Measurements from ENCODE around the gene TBC1D4. TPM values are rescaled to one million over a fixed set of nuclear protein-coding genes. Genes with fewer than 3 reads are reported as not detected.

TBC1D4 gene
- total and polyA plus RNA-seq, 9 of the 15 experiments (the other 6 are each of a cell fraction or from before 2014, with no cell fraction given): 2.8 to 12.3 (median 7.0) TPM

DNA sequence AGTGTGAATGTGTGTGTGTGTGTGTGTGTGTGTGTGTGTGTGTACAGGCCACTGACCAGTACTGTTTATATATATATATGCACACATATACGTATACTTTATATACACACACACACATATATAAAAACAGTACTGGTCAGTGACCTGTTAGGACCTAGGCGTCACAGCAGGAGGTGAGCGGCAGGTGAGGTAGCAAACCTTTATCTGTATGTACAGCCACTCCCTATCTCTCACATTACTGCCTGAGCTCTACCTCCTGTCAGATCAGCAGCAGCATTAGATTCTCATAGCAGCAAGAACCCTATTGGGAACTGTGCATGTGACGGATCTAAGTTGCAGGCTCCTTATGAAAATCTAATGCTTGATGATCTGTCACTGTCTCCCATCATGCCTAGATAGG lies 34.5 kb downstream of the TBC1D4 start:
- intact Hi-C loops (cut with micrococcal nuclease): no loop called here
- 39% methylated on average over 4 of the region's 4 CpGs for WGBS (ENCODE audit: insufficient coverage, low coverage, missing lambda C conversion rate)

DNA sequence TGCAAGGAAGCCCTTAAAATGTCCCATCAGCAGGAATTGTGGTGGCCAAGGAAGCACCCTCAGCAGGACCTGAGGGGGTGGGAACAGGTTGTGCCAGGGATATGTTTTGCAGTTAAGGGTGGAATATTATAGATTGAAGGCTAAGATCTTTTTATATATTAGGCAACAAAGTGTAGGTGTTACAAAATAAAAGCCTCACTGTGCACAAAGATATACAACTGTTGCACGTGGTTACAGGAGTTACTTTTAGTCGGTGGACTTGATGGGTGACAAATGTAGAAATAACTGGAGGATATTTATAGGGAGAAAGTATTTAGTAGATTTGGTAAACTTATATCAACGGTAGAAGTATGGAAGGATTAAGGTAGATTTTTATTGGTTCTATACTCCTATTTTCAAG lies 35.1 kb downstream of the TBC1D4 start:
- Histone ChIP-seq H2AFZ (ENCODE audit: low read depth, low read length) (no peak overlapping the region), H4K20me1 (replicated peaks; ENCODE audit: control insufficient read depth, insufficient read depth, low read length) (no peaks in the 10 kb centered on the region), H3K9me1 (ENCODE audit: control insufficient read depth, insufficient read depth, low read length) (no peaks in the 10 kb centered on the region), H3K27me3 (ENCODE audit: control insufficient read depth in 2 of 2, insufficient read depth in 2 of 2, low read length in 2 of 2) (no peaks in the 10 kb centered on the region), H3K4me3 (no peak overlapping the region), H3K4me2 (ENCODE audit: insufficient read depth, low read length) (no peak overlapping the region), H3K9ac (ENCODE audit: insufficient read depth in 1 of 2, low read depth in 2 of 2, low read length in 2 of 2) (no peak overlapping the region), H3K79me2 (ENCODE audit: control insufficient read depth, insufficient read depth, low read length) (no peaks in the 10 kb centered on the region; the same call in 2 of the 3 replicates), H3K27ac (ENCODE audit: extremely low read depth, low read depth, low read length) (no peak overlapping the region), H3K36me3 (ENCODE audit: control insufficient read depth, insufficient read depth, low read length) (no peaks in the 10 kb centered on the region), H3K4me1 (replicated peaks in 1 of 2; ENCODE audit: control insufficient read depth in 2 of 2, insufficient read depth in 2 of 2, low read length in 2 of 2) (no peaks in the 10 kb centered on the region; a peak in 3 of 5 replicates), H3K9me3 (replicated peaks; ENCODE audit: control insufficient read depth, insufficient read depth, low read depth, low read length) (no peaks in the 10 kb centered on the region)
- FAIRE-seq (no peak), ATAC-seq (no peak), DNase-seq (ENCODE audit: extremely low read depth in 1 of 4, low spot score in 3 of 4) (no peak)
- POLR2A ChIA-PET: no interaction called here
- CTCF ChIA-PET (ENCODE audit: low intra/inter-chr PET ratio): no interaction called here
- 23% methylated on average over 3 of the region's 3 CpGs for WGBS (ENCODE audit: insufficient coverage, low coverage, missing lambda C conversion rate)
- in situ Hi-C loops (cut with MboI) (no loop called here), intact Hi-C loops (cut with micrococcal nuclease) (no loop called here)
- no TSS peak for BruUV-seq (replicated peaks)
- TF ChIP-seq, protein P1, sequence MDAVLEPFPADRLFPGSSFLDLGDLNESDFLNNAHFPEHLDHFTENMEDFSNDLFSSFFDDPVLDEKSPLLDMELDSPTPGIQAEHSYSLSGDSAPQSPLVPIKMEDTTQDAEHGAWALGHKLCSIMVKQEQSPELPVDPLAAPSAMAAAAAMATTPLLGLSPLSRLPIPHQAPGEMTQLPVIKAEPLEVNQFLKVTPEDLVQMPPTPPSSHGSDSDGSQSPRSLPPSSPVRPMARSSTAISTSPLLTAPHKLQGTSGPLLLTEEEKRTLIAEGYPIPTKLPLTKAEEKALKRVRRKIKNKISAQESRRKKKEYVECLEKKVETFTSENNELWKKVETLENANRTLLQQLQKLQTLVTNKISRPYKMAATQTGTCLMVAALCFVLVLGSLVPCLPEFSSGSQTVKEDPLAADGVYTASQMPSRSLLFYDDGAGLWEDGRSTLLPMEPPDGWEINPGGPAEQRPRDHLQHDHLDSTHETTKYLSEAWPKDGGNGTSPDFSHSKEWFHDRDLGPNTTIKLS (IDR thresholded peaks at IDR 0.05; ENCODE audit: borderline replicate concordance, low read depth): no peak
- no peak for TF ChIP-seq RAD51 (IDR thresholded peaks at IDR 0.05; ENCODE audit: borderline replicate concordance, low read depth)
- TF ChIP-seq DPF2 (IDR thresholded peaks at IDR 0.05): no peak

More for the DNA sequence above, 34.5 kb downstream of the TBC1D4 start:
- no peak for TF ChIP-seq ZNF445 (CRISPR knock-in tag; IDR thresholded peaks at IDR 0.05; ENCODE audit: low read depth)
- no peak for TF ChIP-seq ZFX (CRISPR knock-in tag; IDR thresholded peaks at IDR 0.05)
- no peak for TF ChIP-seq NONO (IDR thresholded peaks at IDR 0.05; ENCODE audit: low read depth in 2 of 2, low read length in 1 of 2)
- no peak for TF ChIP-seq DMBX1 (CRISPR knock-in tag; IDR thresholded peaks at IDR 0.05; ENCODE audit: borderline replicate concordance)
- no peak for TF ChIP-seq NUFIP1 (IDR thresholded peaks at IDR 0.05; ENCODE audit: partially characterized antibody)
- no peak for TF ChIP-seq SIN3B (IDR thresholded peaks at IDR 0.05; ENCODE audit: low read depth)
- no peak for TF ChIP-seq CREB1 (IDR thresholded peaks at IDR 0.05)
- no peak for TF ChIP-seq CREB1 (CRISPR knock-in tag; IDR thresholded peaks at IDR 0.05)
- no peak for TF ChIP-seq PHB2 (IDR thresholded peaks at IDR 0.05; ENCODE audit: low read depth)
- TF ChIP-seq ZNF263 (CRISPR knock-in tag; IDR thresholded peaks at IDR 0.05; ENCODE audit: borderline replicate concordance): no peak
- no peak overlapping the region for H3K4me2 ChIP-seq (ENCODE audit: insufficient read depth, low read length)
- no peak overlapping the region for H2AFZ ChIP-seq (ENCODE audit: low read depth, low read length)
- DNase-seq (ENCODE audit: extremely low read depth in 1 of 4, low spot score in 3 of 4) (peak in 1 of 4 experiments; percentile 8), FAIRE-seq (no peak), ATAC-seq (no peak)
- BruUV-seq (replicated peaks): no TSS peak
- H3K4me3 ChIP-seq: no peak overlapping the region
- H3K9ac ChIP-seq (ENCODE audit: insufficient read depth in 1 of 2, low read depth in 2 of 2, low read length in 2 of 2): no peak overlapping the region
- H3K4me1 ChIP-seq (replicated peaks in 1 of 2; ENCODE audit: control insufficient read depth in 2 of 2, insufficient read depth in 2 of 2, low read length in 2 of 2): no peaks in the 10 kb centered on the region; a peak in 3 of 5 replicates
- no peaks in the 10 kb centered on the region; the same call in 2 of the 3 replicates for H3K79me2 ChIP-seq (ENCODE audit: control insufficient read depth, insufficient read depth, low read length)
- H3K27ac ChIP-seq (ENCODE audit: extremely low read depth, low read depth, low read length): no peak overlapping the region
- POLR2A ChIA-PET: no interaction called here
- no peaks in the 10 kb centered on the region for H4K20me1 ChIP-seq (replicated peaks; ENCODE audit: control insufficient read depth, insufficient read depth, low read length)
- H3K9me3 ChIP-seq (replicated peaks; ENCODE audit: control insufficient read depth, insufficient read depth, low read depth, low read length): no peaks in the 10 kb centered on the region
- in situ Hi-C loops (cut with MboI): no loop called here
- no peaks in the 10 kb centered on the region for H3K9me1 ChIP-seq (ENCODE audit: control insufficient read depth, insufficient read depth, low read length)
- H3K27me3 ChIP-seq (ENCODE audit: control insufficient read depth in 2 of 2, insufficient read depth in 2 of 2, low read length in 2 of 2): no peaks in the 10 kb centered on the region
- no peaks in the 10 kb centered on the region for H3K36me3 ChIP-seq (ENCODE audit: control insufficient read depth, insufficient read depth, low read length)
- CTCF ChIA-PET (ENCODE audit: low intra/inter-chr PET ratio): no interaction called here

Data from K562 (cell line).